22Rv1 (cell line): Measurements from ENCODE around the gene CCNK.

Experiments used
- H3K27ac ChIP-seq: fragments of 450-650 bp; 2 replicates; pipeline ENCODE4 v1.5.1; 2017
- CTCF ChIP-seq: fragments of 450-650 bp; IDR thresholded peaks from 2 replicates; pipeline ENCODE4 v1.5.1; 2017; ENCODE audit warnings: mild to moderate bottlenecking
- ZFX ChIP-seq: fragments of 450-650 bp; IDR thresholded peaks from 2 replicates; pipeline ENCODE4 v1.6.1; 2017; ENCODE audit warnings: antibody characterized with exemption, borderline replicate concordance

Gene CCNK

DNA sequence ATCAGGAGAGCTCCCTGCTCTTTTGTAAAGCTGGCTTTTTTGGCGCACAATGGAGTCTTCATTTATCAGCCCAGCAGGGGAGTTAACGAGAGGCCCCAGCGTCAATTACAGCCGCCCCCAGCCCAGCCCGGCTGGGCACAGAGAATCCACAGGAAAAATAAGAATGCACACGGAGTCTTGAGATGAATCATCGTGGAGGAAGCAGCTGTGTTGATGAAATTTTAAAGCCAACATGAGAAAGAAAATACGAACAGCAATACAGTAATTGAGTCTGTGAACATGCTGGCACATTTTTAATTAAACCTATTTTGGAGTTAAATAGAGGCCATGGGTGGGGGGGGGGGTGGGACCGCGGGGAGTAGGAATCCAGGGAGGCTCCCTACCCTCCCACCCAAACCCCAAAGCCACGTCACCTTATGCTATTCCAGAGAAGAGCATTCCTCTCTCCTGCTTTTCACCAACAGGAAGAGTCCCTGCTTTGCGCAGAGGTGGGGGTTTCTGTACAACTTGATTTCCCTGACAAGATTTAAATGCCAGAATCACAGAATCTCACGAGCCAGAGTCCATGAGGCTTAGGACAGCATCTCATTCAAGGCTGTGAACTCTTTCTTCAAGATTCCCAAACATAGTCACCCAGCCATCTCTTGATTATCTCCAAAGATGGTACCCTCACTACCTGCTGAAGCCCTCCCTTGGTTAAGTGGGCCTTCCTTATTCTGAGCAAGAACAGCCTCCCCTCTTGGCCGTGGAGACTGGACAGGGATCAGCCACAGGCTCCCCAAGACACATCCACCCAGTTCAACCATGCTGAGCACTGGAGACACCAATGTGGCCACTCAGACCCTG, 50.3 kb downstream of the CCNK start:
- no peak overlapping the region for H3K27ac ChIP-seq
- TF ChIP-seq CTCF: no peak
- TF ChIP-seq ZFX: no peak

GRCh38 chr14:99532310-99532709, 51.1 kb downstream of the CCNK start:
- H3K27ac ChIP-seq: no peak overlapping the region
- TF ChIP-seq CTCF (no peak), ZFX (no peak)

GRCh38 chr14:99534333-99534732, 53.1 kb downstream of the CCNK start:
- TF ChIP-seq ZFX (no peak), CTCF (no peak)
- no peak overlapping the region for H3K27ac ChIP-seq

- H3K27ac ChIP-seq: no peak overlapping the region
- no peak for TF ChIP-seq ZFX
Measured at GRCh38 chr14:99534863-99535262, 53.7 kb downstream of the CCNK start.

GRCh38 chr14:99535448-99535847, 54.2 kb downstream of the CCNK start:
- TF ChIP-seq ZFX (no peak), CTCF (no peak)
- no peak overlapping the region for H3K27ac ChIP-seq

GRCh38 chr14:99535908-99536778, 54.9 kb downstream of the CCNK start:
- TF ChIP-seq ZFX (no peak), CTCF (no peak)
- H3K27ac ChIP-seq: no peak overlapping the region

DNA sequence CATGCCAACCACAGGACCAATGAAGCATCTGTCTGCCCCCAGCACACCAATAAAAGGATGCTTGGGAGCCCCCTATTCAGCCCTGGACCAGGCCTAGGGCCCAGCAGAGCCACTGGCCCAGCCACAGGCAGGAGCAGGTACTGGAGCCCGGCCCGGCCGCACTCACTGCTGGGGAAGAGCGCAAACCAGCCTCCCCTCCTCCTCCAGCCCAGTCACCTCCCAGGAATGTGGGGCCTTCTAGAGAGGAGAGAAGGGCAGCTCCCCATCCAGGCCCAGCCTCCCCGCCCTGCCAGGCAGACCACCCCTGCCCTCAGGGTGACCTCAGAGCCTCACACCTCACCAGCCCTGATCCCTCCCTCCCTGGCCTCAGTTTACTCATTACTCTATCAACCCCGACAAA, 56.2 kb downstream of the CCNK start:
- TF ChIP-seq ZFX: no peak
- TF ChIP-seq CTCF: no peak
- H3K27ac ChIP-seq: no peak overlapping the region
